Measurements from ENCODE around the gene ATXN2L.
A peak's percentile ranks its signal among the peaks of the same experiment; 100 is the strongest.
"Not testable (repeated sequence)": the region's sequence is repeated elsewhere in the genome, so short reads cannot be mapped to it uniquely, and the experiment has no call there.

Gene ATXN2L

DNA sequence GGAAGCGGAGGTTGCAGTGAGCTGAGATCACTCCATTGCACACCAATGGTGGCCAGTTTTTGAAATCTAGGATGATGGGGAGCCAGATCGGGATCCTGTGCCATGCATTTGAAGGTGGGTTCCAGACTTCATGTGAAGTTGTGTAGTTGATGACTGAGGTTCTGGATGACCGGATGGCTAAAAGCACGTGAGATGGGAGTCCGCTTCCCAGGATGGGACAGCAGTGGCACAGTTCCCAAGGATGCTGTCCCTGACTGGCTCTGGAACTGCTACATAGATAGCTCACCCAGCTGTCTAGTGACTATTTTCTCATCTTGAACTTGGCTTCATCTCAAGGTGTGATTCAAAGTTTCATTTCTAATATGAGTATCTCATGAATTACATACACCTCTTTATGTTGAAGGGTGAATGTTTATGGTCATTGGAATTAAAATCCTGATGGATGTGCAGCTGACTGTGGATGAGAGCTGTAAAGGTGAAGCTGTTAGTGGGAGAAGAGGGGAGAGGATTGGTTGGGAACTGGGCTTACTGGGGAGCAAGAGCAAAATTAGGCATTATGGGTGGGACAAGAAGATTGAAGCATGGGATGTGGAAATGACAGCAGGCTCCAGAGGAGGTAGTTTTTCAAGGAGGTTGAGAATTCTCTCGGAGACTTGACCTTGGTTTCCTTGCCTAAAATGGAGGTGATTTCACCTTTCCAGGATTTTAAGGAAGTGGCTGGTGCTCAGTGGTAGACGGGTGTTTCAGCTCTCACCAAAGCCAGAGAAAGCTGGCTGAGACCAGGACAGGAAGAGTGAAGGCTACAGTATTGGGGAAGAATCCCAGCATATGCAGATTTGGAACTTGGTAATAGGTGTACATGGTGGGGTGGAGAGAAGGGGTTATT is 15.1 kb downstream of the ATXN2L start:
- no peak for DNase-seq

DNA sequence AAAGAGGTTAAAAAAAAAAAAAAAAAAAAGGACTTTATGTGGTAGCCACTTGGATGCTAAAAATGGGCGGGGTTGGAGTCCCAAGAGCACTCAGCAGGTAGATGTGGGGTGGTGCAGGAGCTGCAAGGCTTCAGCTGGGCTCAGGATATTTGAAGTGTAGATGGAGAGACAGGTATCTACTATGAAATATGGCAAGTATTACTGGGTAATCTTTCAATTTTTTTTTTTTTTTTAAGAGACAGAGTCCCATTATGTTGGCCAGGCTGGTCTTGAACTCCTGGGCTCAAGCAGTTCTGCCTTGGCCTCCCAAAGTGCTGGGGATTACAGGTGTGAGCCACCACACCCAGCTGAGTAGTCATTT is 15.7 kb downstream of the ATXN2L start:
- no peak for DNase-seq

DNA sequence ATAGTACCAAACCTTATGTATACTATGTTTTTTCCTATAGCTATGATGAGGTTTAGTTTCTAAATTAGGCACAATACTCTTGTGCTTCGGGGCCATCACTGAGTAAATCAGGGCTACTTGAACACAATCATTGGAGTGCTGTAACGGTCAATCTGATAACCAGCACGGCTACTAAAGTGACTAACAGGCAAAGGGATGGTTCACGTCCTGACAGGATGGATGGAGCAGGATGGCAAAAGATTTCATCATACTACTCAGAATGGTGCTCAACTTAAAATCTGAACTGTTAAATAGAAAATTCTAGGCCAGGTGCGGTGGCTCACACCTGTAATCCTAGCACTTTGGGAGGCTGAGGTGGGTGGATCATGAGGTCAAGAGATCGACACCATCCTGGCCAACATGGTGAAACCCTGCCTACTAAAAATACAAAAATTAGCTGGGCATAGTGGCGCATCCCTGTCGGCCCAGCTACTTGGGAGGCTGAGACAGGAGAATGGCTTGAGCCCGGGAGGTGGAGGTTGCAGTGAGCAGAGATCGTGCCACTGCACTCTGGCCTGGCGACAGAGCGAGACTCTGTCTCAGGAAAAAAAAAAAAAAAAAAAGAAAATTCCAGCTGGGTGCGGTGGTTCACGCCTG is 16.3 kb downstream of the ATXN2L start:
- DNase-seq: no peak

DNA sequence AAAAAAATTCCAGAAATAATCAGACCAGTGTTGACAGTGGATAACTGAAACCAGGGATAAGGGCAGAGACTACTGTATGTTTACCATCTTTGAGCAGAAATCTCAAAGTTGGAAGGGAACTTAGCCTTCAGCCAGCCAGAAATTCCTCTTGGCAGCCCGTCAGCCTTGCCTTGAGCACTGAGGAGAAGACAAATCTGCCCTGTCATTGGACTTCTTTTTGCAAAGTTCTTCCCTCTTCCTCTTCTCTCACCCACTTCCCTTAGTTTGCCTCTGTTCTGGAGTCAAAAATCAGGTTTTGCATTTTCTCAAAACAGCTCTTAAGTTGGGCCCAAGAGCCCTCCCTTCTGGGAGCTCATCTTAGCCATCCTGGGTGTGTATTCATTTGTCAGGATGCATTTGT is 17.1 kb downstream of the ATXN2L start:
- no peak for DNase-seq

DNA sequence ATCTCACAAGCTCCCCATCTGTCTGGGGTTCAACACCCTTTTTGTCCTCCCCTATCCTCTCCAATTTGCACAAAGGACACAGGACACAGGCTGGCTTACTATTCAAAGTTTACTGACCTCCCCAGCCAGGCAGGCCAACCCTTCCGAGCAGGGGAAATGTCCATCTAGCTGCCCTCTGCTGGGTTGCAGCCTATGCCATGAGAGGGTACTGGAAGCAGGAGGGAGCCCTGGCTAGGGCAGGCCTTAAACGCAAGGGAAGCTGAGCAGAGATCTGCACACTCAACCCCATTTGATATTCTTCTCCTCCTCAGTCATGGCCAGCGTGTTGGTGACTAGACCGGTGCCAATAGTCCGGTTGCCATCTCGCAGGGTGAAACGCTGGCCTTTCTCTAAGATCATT is 19.9 kb downstream of the ATXN2L start:
- no peak for DNase-seq

DNA sequence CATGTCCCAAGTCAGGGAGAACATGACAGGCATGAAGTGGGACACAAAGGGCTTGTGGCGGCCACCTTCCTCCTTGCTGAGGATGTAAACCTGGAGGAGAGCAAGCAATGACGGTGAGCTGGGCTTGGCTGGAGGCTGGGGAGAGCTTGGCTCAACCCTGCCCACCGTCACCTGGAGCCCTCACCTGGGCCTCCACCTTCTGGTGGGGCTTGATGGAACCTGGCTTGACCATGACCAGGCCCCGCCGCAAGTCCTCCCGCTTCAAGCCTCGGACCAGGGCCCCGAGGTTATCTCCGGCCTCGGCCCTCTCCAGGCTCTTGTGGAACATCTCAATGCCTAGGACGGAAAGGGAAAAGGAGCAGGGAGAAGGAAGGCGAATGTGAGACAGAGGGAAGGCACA is 21.0 kb downstream of the ATXN2L start:
- DNase-seq: no peak

DNA sequence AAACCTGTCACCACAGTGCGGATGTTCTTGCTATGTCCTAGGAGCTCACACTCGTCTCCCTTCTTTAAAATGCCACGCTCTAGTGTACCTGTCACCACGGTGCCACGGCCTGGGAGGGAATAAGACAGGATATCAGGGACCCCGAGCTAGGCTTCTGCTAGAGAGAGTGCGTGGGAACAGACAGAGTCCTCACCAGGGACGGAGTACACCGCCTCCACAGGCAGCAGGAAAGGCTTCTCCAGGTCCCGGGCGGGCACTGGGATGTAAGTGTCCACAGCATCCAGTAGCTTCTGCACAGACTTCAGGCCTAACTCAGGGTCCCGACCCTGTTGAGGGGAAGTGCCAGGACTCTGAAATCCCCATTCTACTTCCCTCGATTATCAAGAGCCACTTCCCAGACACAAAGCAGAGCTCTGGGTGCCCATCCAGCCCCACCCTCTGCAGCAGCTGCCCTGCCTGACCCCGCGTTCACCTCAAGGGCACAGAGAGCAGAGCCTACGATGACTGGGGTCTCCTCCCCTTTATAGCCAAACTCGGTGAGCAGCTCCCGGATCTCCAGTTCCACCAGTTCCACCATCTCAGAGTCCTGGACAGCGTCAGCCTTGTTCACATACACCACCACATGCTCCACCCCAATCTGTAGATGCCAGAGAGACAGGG is 21.6 kb downstream of the ATXN2L start:
- DNase-seq: no peak

DNA sequence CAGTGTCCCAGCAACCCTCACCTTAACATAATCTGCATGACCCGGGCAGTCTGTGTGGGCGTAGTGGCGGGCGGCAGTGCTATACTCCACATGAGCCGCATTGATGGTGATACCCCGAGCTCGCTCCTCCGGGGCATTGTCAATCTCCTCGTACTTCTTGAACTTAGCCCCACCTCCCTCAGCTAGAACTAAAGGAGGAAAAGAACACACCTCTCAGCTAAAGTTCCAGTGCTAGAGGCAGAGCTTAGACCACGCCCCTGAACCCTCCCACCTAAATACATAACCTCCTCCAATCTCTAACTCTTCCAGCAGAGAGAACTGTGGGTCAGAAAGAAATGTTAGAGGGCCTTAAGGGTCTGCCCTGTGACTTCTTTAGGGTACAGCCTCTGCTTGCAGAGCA is 22.5 kb downstream of the ATXN2L start:
- DNase-seq: no peak

DNA sequence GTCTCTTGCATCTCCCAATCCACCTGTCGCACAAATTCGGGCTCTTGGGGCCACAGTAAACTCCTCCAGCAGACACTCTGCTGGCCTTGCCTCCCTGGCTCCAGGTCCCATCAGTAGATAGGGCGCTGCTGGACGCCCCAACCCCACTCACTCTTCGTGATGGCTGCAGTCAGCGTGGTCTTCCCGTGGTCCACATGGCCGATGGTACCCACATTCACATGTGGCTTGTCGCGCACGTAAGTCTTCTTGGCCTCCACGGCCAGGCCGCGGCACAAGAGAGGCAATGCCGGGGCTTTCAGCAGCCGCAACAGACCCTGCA is 22.9 kb downstream of the ATXN2L start:
- no peak for DNase-seq

DNA sequence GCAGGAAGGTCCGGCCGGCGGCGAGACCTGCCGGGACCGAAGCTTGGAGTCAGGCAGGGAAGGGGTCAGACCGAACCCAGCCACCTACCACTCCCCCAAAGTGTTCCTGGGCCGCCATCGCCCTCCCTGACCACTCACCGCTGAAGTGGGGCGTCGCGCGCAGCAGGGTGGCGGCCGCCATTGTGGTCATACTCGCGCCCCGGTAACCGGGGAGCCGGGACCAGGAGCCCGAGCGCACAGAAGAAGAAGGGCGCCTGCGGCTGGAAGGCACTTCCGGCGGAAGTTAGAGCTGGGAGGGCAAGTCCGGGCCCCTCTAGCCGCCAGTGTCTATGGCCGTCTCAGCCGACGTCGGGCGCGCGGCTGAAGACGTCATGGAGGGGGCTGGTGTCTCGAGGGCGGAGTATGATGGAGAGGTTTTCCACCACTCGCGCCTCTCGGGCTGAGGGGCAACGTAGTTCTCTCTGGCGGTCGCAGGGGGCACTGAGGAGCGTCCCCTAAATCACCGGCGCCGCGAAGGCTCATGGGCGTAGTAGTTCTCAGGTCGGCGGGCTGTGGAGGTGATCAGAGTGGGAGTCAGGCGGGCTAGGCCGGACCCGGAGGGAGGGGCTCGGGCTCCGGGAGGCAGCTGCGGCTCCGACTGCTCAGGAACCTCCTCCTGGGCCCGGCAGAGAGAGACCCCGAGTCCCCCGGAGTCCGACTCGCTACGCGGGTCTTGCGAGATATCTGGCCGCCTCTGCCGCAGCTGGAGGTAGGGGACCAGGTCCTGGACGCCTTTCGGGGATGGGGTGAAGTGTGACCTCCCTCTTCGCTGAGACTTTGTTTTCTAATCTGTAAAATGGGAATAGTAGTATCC is 23.5 kb downstream of the ATXN2L start, which contains the start of gene TUFM:
TSS of gene TUFM (minus strand) at position 269 of the 853 bp plus-strand sequence. CDS start at position 190, 79 bp downstream.
- peak; percentile 95 for DNase-seq

DNA sequence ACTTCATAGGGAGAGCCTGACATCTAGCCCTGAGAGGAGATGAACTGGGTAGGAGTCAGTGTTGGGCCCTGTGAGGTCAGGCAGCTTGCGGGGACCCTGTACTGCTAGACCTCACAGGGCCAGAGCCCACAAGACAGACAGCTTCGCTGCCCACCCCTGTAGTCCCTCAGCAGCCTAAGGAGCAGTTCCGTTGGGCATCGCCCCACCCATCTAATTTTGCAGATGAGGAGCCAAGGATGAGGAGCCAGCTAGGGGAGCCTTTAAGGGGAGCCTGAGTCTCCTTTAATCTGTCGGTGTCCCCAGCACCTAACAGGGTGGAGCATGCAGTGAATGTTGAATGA is 24.1 kb downstream of the ATXN2L start:
- no peak for DNase-seq

DNA sequence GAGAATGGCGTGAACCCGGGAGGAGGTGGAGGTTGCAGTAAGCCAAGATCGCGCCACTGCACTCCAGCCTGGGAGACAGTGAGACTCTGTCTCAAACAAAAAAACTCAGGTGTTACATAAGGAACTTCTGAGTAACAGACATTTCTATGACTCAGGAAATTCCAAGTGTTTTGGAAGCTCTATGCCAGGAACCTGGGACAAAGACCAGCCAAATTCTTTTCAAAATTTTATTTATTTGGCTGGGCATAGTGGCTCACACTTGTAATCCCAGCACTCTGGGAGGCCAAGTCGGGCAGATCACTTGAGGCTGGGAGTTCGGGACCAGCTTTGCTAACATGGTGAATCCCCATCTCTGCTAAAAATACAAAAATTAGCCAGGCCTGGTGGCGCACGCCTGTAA is 35.6 kb downstream of the ATXN2L start:
- no peak for DNase-seq

DNA sequence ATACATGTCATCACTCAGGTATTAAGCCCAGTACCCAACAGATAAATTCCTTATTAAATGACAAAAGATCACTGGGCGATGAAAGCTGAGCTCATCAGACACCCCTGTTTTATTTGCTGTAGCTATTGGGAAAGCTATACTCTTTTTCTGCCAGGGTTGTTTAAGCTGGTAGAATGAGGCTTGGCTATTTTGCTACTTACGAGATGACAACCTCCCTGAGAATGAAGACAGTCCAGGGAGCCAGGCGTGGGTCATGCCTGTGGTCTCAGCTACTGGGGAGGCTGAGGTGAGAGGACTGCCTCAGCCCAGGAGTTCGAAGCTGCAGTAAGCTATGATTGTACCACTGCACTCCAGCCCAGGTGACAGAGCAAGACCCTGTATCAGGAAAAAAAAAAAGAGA is 36.5 kb downstream of the ATXN2L start:
- DNase-seq: no peak

DNA sequence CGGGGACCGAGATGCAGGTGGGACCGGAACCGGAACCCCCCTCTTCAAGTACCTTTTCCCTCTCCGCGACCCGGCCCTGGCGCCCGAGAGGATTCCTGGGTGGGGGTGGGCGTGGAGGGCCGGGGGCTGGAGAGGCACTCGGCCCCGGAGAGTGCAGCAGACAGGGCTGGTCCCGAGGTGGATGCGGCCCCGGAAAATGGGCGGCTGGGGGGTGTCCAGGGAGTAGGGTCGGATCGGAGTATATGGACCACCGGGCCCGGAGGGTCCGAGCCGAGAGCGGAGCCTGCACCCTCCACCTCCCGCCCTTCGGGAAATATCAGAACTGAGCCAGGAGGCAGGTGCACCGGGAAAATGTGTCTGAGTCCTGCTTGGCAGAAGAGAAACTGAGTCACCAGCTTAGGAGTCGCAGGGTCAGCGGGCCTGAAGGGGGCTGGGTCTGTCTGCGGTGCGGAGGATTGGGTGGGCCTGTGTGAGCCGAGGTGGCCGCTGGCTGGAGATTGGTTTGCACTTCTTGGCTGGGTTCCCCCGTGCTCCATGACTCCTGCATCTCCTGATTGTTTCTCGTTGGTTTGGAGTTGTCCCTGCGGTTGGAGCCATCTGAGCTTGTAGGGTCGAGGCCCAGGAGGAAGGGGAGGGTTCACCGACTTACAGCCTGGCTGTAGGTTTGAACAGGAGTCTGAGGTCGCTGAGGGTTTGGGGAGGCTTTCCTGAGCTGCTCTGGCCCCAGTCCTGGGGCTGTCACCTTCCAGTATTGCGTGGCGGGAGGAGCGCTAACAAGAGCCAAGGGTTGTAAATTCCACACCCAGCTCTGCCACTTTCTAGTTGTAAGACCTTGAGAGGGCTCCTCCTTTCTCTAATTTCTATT is 41.4 kb downstream of the ATXN2L start:
- DNase-seq: no peak

DNA sequence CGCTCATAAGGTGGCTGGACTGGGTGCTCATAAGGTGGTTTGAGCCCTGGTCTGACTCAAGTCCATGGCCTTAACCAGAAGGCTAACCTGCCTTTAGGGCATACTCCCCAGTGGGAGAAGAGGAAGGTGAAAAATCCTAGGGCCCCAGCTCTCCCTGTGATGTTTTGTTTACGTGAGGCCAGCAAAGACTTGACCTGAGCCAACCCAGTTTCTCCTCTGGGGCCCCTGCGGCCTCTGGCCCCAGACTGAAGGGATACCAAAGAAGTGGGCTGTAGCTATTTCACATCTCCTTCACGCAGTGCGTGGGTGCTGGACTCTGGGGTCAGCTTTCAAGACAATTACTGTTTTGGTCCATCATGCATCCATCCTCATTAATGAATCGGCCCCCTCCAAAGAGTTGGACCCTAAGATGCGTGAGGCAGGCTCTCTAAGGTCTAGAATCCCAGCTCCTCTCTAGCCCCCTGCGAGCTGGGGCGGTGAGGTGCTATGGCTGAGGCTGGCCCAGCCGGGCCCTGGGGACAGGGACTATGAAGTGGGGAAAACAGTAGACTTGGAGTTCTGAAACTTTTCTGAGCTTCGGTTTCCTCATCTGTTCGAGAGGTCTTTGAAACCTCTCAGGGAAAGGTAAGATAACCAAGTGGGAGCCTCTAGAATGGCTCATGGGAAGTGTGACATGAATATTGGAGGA is 42.3 kb downstream of the ATXN2L start:
- DNase-seq: no peak

DNA sequence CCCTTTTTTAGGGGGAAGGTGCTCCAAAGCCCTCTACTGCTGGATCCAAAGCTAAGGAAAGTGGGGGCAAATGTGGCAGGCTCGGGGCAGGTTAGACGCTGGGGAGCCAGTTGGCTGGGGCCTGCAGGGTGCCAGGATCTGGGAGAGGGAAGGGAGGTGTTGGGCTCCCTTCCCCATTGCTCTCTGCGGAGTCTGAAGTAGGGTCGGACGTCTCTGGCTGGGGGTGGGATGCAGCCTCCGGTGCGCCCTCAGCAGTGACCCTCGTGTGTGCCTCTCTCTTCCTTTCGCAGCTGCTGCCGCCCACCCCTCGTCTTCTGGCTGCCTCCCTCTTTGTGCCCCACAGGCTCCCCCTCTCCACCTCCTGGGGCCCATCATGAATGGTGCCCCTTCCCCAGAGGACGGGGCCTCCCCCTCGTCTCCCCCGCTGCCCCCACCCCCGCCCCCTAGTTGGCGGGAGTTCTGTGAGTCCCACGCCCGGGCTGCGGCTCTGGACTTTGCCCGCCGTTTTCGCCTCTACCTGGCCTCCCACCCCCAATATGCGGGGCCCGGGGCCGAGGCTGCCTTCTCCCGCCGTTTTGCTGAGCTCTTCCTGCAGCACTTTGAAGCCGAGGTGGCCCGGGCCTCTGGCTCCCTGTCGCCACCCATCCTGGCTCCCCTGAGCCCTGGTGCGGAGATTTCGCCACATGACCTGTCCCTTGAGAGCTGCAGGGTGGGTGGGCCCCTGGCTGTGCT is 43.1 kb downstream of the ATXN2L start:
- DNase-seq: no peak

DNA sequence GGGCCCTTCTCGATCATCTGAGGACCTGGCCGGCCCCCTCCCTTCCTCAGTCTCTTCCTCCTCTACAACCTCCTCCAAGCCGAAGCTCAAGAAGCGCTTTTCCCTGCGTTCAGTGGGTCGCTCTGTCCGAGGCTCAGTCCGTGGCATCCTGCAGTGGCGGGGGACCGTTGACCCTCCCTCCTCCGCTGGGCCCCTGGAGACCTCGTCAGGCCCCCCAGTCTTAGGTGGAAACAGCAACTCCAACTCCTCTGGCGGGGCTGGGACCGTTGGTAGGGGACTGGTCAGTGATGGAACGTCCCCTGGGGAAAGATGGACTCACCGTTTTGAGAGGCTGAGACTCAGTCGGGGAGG is 43.6 kb downstream of the ATXN2L start:
- no peak for DNase-seq

DNA sequence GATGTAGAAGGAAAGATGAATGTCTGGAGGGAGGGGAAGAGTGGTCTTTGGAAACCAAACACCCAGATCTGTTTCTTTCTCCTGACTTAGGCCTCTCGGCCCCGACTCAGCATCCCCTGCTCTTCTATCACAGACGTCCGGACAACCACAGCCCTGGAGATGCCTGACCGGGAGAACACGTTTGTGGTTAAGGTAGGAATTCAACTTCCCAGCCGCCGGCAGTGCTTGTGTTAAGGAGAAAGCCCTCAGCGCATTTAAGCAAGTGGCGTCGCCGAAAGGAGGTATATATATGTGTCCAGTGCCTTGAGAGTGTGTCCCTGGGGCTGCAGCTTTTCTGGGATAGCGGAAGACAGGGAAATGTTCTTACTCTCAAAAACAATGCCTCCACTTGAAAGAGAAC is 44.4 kb downstream of the ATXN2L start:
- DNase-seq: no peak

DNA sequence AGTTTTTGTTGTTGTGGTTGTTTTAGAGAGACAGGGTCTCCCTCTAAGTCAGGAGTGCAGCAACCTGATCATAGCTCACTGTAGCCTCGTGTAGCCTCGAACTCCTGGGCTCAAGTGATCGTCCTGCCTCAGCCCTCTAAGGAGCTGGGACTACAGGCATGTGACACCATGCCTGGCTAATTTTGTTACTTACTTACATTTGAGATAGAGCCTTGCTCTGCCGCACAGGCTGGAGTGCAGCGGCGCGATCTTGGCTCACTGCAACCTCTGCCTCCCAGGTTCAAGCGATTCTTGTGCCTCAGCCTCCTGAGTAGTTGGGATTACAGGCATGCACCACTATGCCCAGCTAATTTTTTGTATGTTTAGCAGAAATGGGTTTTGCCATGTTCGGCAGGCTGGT is 44.8 kb downstream of the ATXN2L start:
- DNase-seq: not testable (repeated sequence)

DNA sequence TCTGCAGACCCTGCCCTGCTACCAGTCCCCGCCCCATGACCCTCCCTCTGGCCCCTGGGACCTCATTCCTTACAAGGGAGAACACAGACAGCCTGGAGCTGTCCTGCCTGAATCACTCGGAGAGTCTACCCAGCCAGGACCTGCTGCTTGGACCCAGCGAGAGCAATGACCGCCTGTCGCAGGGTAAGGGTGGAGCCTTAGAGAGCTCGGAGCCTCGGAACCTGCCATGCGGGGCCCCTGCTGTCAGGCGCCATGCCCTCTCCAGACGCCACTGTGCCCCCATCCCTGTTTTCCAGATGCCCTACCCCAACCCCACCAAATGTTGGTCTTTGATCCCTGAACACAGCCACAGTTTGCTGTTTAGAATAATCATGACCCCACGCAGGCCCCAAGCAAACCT is 46.4 kb downstream of the ATXN2L start:
- DNase-seq: no peak

DNA sequence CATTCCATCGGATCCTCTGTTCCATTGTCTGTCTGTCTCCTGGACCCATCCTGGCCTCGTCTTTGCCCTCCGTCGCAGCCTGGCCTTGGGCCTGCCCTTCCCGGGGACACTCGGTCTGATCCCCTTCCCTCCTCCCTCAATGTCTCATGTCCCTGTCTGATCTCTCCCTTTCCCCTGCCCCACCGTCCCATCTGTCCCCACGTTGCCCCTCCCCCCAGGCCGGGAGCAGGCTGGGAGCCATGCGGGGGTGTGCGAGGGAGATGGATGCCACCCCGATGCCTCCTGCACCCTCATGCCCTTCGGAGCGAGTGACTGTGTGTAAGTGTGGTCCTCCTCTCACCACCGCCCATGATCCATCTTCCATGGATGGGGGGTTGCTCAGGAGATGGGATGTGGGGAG is 50.2 kb downstream of the ATXN2L start:
- DNase-seq: no peak
